VCaP (cell line): ENCODE measurements around the gene STPG2.

ENCODE experiments used
- H3K27ac ChIP-seq: fragments of 450-650 bp; 2 replicates; pipeline ENCODE4 v1.5.1; 2017
- TF ChIP-seq, protein P1 (sequence below): fragments of 450-650 bp; conservative IDR thresholded peaks from 2 replicates; pipeline ENCODE4 v1.5.1; 2017; ENCODE audit warnings: mild to moderate bottlenecking, moderate library complexity

STPG2 gene

DNA sequence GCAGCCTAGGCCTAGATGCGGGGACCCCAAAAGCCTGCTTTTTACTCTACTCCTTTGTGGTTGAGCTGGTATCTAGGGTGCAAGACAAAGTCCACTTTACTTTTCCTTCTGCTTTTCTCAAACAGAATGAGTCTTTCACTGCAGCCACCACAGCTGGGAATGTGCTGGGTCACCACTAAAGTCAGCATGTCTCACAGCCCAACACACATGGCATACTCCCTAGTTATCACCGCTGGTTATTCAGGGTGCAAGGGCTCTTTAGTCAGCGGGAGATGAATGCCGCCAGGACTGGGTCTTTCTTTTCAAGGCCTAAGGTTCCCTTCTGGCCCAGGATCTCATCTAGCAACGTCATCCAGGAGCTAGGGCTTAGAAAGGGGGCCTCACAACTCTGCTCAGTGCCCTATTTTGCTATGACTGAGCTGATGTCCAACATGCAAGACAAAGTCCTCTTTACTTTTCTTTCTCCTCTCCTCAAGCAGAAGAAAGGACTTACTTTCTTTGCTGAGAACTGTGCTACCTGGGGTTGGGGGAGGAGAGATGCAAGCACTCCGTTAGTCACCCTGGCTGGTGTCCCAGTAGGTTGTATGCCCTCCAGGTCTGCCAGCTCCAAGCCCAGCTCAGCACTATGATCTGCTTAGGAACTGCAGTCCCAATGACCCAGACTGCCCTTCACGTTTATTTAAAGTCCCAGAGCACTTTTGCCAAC is 22.9 kb upstream of the STPG2 start:
- H3K27ac ChIP-seq = no peak overlapping the region
- TF ChIP-seq, protein P1, sequence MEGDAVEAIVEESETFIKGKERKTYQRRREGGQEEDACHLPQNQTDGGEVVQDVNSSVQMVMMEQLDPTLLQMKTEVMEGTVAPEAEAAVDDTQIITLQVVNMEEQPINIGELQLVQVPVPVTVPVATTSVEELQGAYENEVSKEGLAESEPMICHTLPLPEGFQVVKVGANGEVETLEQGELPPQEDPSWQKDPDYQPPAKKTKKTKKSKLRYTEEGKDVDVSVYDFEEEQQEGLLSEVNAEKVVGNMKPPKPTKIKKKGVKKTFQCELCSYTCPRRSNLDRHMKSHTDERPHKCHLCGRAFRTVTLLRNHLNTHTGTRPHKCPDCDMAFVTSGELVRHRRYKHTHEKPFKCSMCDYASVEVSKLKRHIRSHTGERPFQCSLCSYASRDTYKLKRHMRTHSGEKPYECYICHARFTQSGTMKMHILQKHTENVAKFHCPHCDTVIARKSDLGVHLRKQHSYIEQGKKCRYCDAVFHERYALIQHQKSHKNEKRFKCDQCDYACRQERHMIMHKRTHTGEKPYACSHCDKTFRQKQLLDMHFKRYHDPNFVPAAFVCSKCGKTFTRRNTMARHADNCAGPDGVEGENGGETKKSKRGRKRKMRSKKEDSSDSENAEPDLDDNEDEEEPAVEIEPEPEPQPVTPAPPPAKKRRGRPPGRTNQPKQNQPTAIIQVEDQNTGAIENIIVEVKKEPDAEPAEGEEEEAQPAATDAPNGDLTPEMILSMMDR = no peak

DNA sequence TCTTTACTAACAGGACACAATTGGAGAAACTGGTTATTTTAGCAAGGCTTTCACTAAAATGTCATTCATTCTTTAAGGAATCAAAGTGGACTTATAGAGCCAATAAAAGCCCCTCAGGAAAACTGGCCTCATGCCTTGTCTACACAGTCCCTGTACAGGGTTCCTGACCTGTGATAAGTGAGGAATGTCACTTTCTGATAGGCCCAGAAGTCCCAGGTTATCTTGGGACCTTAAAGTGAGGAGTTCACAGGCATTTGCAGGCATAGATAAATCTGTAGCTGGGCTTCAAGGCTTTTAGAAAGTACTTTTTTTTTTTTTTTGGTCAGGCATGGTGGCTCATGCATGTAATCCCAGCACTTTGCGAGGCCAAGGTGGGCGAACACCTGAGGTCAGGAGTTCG is 19.4 kb upstream of the STPG2 start:
- no peak overlapping the region for H3K27ac ChIP-seq
- TF ChIP-seq, protein P1 = no peak

DNA sequence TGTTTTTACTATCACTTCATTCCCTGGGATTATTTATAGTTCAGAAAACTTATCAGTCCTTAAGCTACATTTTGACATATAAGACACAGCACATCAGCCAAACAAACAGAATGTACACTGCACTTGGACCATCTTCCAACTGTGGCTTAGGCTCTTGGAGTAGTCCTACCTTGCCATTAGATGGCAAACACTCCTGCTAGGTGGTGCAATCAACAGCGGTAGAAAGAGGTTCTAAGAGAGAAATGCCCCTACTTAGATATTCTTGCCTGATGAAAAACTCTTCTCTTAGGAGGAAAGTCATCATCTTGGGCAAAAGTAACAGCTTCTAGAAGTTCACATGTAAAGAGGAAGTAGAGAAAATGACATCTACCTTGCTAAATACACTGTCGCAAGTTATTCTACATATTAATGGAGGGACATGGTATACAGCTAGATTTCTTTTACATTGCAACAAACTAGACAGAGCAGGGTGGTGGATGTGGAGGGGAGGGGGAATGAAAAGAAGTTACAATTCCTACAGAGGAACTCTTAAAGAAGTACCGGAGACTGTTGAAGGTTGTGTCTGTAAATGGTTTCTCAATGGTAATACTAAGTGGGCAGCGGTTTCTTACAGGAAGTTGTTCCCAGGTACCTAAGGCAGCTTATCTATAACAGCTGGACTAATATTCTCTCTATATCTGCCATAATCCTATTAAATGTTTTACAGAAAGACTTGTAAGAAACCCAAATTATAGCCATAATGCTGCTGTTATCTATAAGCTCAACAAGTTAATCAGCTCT is 8.1 kb upstream of the STPG2 start:
- TF ChIP-seq, protein P1 = no peak
- H3K27ac ChIP-seq = no peak overlapping the region

DNA sequence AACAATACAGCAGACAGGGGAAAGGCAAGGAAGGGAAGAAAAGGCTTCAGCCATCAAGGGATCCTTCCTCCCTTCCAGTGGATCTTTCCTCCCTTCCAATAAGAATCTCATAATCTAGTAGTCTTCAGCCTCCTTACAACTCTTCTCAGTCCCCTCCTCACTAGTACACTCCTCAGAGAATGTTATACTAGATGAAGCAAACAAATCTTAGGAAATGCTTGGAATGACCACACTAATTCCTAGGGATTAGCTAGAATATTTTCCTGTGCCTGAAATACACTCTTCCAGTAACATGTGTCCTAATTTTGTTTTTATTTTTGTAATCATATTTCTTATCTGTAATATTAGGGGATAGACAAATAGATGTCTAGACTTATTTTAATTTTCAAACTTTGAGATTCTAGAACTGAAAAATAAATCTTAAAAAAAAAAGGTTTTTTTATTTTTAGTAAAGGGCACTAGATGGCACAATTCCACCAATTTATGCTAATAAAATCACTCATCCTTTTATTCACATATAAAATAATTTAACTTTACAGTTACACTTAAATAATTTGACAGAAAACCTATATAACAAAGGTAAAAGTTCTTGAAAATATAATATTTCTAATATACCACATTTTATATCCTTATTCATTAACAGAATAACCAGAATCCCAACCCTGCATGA is 7.0 kb upstream of the STPG2 start:
- TF ChIP-seq, protein P1 = peak; percentile 42

DNA sequence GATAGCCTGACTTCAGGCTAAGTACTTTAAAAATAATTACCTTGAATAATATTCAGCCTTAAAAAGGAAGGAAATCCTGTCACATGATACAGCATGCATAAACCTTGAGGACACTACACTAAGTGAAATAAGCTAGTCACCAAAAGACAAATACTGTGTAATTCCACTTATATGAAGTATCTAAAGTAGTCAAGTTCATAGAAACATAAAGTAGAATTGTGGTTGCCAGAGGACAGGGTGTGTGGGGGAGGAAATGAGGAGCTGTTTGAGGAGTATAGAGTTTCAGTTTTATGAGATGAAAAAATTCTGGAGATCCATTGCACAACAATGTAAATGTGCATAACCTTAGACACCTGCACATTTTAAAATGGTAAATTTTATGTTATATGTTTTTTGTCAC is 5.6 kb upstream of the STPG2 start:
- no peak overlapping the region for H3K27ac ChIP-seq
- TF ChIP-seq, protein P1 = no peak

More for the DNA sequence above, 7.0 kb upstream of the STPG2 start:
- no peak overlapping the region for H3K27ac ChIP-seq

DNA sequence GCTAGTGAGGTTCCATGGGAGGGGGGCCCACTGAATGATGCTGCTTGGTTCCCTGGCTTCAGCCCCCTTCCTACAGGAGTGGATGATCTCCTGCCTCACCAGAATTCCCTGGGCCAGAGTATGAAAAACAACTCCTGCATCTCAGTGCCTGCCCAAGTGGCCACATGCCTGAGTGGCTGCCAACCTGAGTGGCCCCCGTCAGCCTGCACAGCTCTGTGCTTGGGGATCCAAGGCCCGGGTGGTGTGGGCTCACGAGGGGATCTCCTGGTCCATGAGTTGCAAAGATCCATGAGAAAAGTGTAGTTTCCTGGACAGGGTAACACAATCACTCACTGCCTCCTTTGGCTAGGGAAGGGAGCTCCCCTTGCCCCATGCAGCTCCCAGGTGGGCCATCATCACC is 17.1 kb downstream of the STPG2 start:
- no peak overlapping the region for H3K27ac ChIP-seq
- TF ChIP-seq, protein P1 = no peak

DNA sequence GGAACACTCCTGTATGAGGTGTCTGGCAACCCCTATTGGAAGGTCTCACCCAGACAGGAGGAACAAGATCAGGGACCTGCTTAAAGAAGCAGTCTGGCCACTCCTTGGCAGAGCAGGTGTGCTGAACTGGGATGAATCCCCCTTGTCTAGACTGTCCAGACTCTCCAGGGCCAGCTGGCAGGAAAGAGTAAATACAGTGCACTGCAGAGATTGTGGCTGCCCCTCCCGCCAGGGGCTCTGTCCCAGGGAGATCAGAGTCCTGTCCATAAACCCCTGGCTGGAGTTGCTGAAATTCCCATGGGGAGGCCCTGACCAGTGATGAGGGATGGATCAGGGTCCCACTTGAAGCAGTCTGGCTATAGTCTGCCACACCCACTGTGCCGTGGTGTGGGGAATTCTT is 17.7 kb downstream of the STPG2 start:
- no peak overlapping the region for H3K27ac ChIP-seq
- TF ChIP-seq, protein P1 = no peak
